Testis (tissue), 3 donors: ENCODE data around the gene ERG28. TPM values are rescaled to one million over a fixed set of nuclear protein-coding genes. Genes with fewer than 3 reads are reported as not detected.

ENCODE experiments used
- DNase-seq: peaks from one replicate; pipeline ENCODE4 v3.0.0-alpha.2; 2019
- H3K27ac ChIP-seq, 2 donors: fragments of 200-600 bp; sonication (generic); one replicate each; pipeline ENCODE4 v1.5.1; 2019
- H3K27me3 ChIP-seq: fragments of 200-600 bp; sonication (generic); one replicate; pipeline ENCODE4 v1.5.1; 2019
- H3K36me3 ChIP-seq: fragments of 200-600 bp; sonication (generic); one replicate; pipeline ENCODE4 v1.5.1; 2017; ENCODE audit warnings: low read depth; ENCODE audit errors: missing control alignments
- H3K4me1 ChIP-seq: fragments of 200-600 bp; sonication (generic); one replicate; pipeline ENCODE4 v1.5.1; 2019
- H3K4me3 ChIP-seq, 2 donors: fragments of 200-600 bp; sonication (generic); one replicate each; pipeline ENCODE4 v1.5.1; 2017 to 2019
- H3K9me3 ChIP-seq: fragments of 200-600 bp; sonication (generic); one replicate; pipeline ENCODE4 v1.5.1; 2017
- CTCF ChIP-seq, 3 experiments: fragments of 450-650 bp in 2 of 3; fragments of 200-600 bp in 1 of 3; sonication (generic) in 1 of 3; IDR thresholded peaks; one replicate each; pipeline ENCODE4 v1.5.1; 2016 to 2019; ENCODE audit warnings: antibody characterized with exemption in 3 of 3, mild to moderate bottlenecking in 2 of 3, moderate library complexity in 1 of 3
- POLR2A ChIP-seq: fragments of 450-650 bp; IDR thresholded peaks from one replicate; pipeline ENCODE4 v1.6.1; 2017; ENCODE audit warnings: antibody characterized with exemption, mild to moderate bottlenecking, moderate library complexity
- WGBS, 2 donors: methylation state at CpG; one replicate each; pipeline ENCODE4 v1.1.5; 2018; 5-methylcytosine and 5-hydroxymethylcytosine counted together
- intact Hi-C: fragments of 100-400 bp; cut with DNase I; formaldehyde crosslinking; loops from one replicate; pipeline ENCODE4 v1.15.1; 2023; ENCODE audit warnings: low total_unique reads
- polyA plus RNA-seq: library from polyadenylated mRNA; stranded (reverse); fragments of 350-450 nt; fragmentation: Illumina TruSeq; extraction: RNeasy Lipid Tissue Mini Kit (QIAGEN cat#74804); gene quantifications from one replicate; pipeline ENCODE4 v1.2.3, GENCODE V29; 2014; ENCODE audit warnings: low read depth, low replicate concordance; ENCODE audit not compliant: insufficient read depth
- total RNA-seq, 2 donors: library from RNA; depleted of rRNA; stranded (reverse); fragments of >200 nt; gene quantifications; one replicate each; pipeline ENCODE4 v1.2.3, GENCODE V29; 2016

ERG28 gene
- total and polyA plus RNA-seq, 3 donors from 2014 or later: 60.0 to 103 (median 64.4) TPM

GRCh38 chr14:75609116-75609515 is 51.6 kb downstream of the ERG28 start:
- H3K27me3 ChIP-seq: no peaks in the 10 kb centered on the region
- H3K27ac ChIP-seq: peak overlapping the region; percentile 75 to 76
- H3K4me3 ChIP-seq: no peak overlapping the region
- no peak for DNase-seq
- no peak for TF ChIP-seq CTCF (IDR thresholded peaks at IDR 0.05)
- intact Hi-C loops: no loop called here
- H3K4me1 ChIP-seq: peaks cover 51% of the 10 kb centered on the region
- H3K36me3 ChIP-seq: no peaks in the 10 kb centered on the region
- WGBS, 2 donors: 71 to 77% methylated on average over 4 of the region's 4 CpGs
- H3K9me3 ChIP-seq: no peaks in the 10 kb centered on the region

GRCh38 chr14:75607842-75608640 is 52.6 kb downstream of the ERG28 start:
- no peak for DNase-seq
- intact Hi-C loops: no loop called here
- Histone ChIP-seq H3K27ac (peak overlapping the region; percentile 21 to 76), H3K36me3 (no peaks in the 10 kb centered on the region), H3K9me3 (no peaks in the 10 kb centered on the region), H3K27me3 (no peaks in the 10 kb centered on the region), H3K4me1 (peaks cover 51% of the 10 kb centered on the region), H3K4me3 (no peak overlapping the region)
- TF ChIP-seq CTCF (IDR thresholded peaks at IDR 0.05) (no peak), POLR2A (no peak)
- WGBS, 2 donors: 95% methylated on average over 12 of the region's 12 CpGs

GRCh38 chr14:75607044-75607443 is 53.6 kb downstream of the ERG28 start:
- Histone ChIP-seq H3K9me3 (no peaks in the 10 kb centered on the region), H3K36me3 (no peaks in the 10 kb centered on the region), H3K27ac (no peak overlapping the region), H3K27me3 (no peaks in the 10 kb centered on the region), H3K4me3 (no peak overlapping the region), H3K4me1 (peaks cover 44% of the 10 kb centered on the region)
- TF ChIP-seq CTCF (IDR thresholded peaks at IDR 0.05) (no peak), POLR2A (no peak)
- 92 to 95% methylated on average over 1 of the region's 1 CpG for WGBS, 2 donors
- intact Hi-C loops: no loop called here
- no peak for DNase-seq

- Histone ChIP-seq H3K36me3 (no peaks in the 10 kb centered on the region), H3K27ac (peak overlapping the region; percentile 55 to 76), H3K4me1 (peaks cover 35% of the 10 kb centered on the region), H3K9me3 (no peaks in the 10 kb centered on the region), H3K27me3 (no peaks in the 10 kb centered on the region), H3K4me3 (no peak overlapping the region)
- TF ChIP-seq POLR2A (no peak), CTCF (IDR thresholded peaks at IDR 0.05) (no peak)
- intact Hi-C loops: no loop called here
- DNase-seq: peak; percentile 38
- WGBS, 2 donors: 56 to 58% methylated on average over 10 of the region's 10 CpGs
These were observed 54.8 kb downstream of the ERG28 start for GRCh38 chr14:75605916-75606315.
